HEK293 (cell line): Measurements from ENCODE around the gene PDZD2.
A peak's percentile ranks its signal among the peaks of the same experiment; 100 is the strongest.

Experiments used
- CTCF ChIA-PET: fragments of 350-600 bp; formaldehyde crosslinking; extraction: SDS; loops from one replicate; lab custom pipeline; 2021; ENCODE audit warnings: antibody characterized with exemption; lab: Yijun Ruan, JAX
- POLR2A ChIA-PET: fragments of 300-600 bp; formaldehyde crosslinking; extraction: SDS; loops from one replicate; lab custom pipeline; 2020; ENCODE audit warnings: antibody characterized with exemption, inconsistent platforms; lab: Yijun Ruan, JAX
- H3K27ac ChIP-seq: fragments of 200-500 bp; sonication (Bioruptor generic); 2 replicates; pipeline ENCODE4 v1.5.1; 2014; ENCODE audit warnings: low read depth, low read length, control low read depth, inconsistent platforms; ENCODE audit errors: extremely low read depth
- H3K36me3 ChIP-seq, 2 experiments: fragments of 200-500 bp in 1 of 2; sonication (Bioruptor generic) in 1 of 2; 1 replicate in 1 of 2; 2 replicates in 1 of 2; pipeline ENCODE4 v1.5.1; 2014 to 2017; ENCODE audit warnings: inconsistent platforms in 2 of 2, low read length in 2 of 2; ENCODE audit not compliant: control insufficient read depth in 2 of 2, insufficient read depth in 1 of 2
- H3K4me1 ChIP-seq: fragments of 200-500 bp; sonication (Bioruptor generic); 2 replicates; pipeline ENCODE4 v1.5.1; 2014; ENCODE audit warnings: mild to moderate bottlenecking, low read length, inconsistent platforms; ENCODE audit not compliant: control insufficient read depth, insufficient read depth
- H3K4me3 ChIP-seq: 2 replicates; pipeline ENCODE4 v1.5.1; 2011; ENCODE audit warnings: low read depth, mild to moderate bottlenecking, control low read depth, low read length, moderate library complexity
- H3K9me3 ChIP-seq: fragments of 200-500 bp; sonication (Bioruptor generic); 2 replicates; pipeline ENCODE4 v1.5.1; 2014; ENCODE audit warnings: low read depth, low read length, inconsistent platforms; ENCODE audit not compliant: control insufficient read depth, insufficient read depth
- BCL11B ChIP-seq: fragments of 450-650 bp; formaldehyde crosslinking; IDR thresholded peaks from 2 replicates; pipeline ENCODE4 v1.5.1; 2016; ENCODE audit warnings: low read depth, missing biosample characterization, missing genetic modification characterization
- BCL6B ChIP-seq: fragments of 450-650 bp; formaldehyde crosslinking; IDR thresholded peaks from 2 replicates; pipeline ENCODE4 v1.5.1; 2017; ENCODE audit warnings: missing biosample characterization, missing genetic modification characterization
- EGR2 ChIP-seq: fragments of 450-650 bp; formaldehyde crosslinking; IDR thresholded peaks from 2 replicates; pipeline ENCODE4 v1.5.1; 2016; ENCODE audit warnings: low read depth, missing biosample characterization, missing genetic modification characterization
- GLIS1 ChIP-seq: fragments of 450-650 bp; formaldehyde crosslinking; IDR thresholded peaks from 2 replicates; pipeline ENCODE4 v1.5.1; 2016; ENCODE audit warnings: missing biosample characterization, missing genetic modification characterization
- KLF1 ChIP-seq: fragments of 450-650 bp; formaldehyde crosslinking; IDR thresholded peaks from 2 replicates; pipeline ENCODE4 v1.5.1; 2016; ENCODE audit warnings: missing biosample characterization, missing genetic modification characterization
- KLF10 ChIP-seq: fragments of 450-650 bp; IDR thresholded peaks from 2 replicates; pipeline ENCODE4 v1.5.1; 2018; ENCODE audit warnings: missing biosample characterization, mild to moderate bottlenecking, missing genetic modification characterization
- KLF16 ChIP-seq: fragments of 450-650 bp; formaldehyde crosslinking; IDR thresholded peaks from 2 replicates; pipeline ENCODE4 v1.5.1; 2017; ENCODE audit warnings: missing biosample characterization, missing genetic modification characterization
- OSR2 ChIP-seq: fragments of 450-650 bp; formaldehyde crosslinking; IDR thresholded peaks from 2 replicates; pipeline ENCODE4 v1.5.1; 2016; ENCODE audit warnings: missing biosample characterization, missing genetic modification characterization
- PRDM1 ChIP-seq: fragments of 450-650 bp; formaldehyde crosslinking; IDR thresholded peaks from 2 replicates; pipeline ENCODE4; 2016; ENCODE audit warnings: missing biosample characterization, missing genetic modification characterization
- SP7 ChIP-seq: fragments of 450-650 bp; formaldehyde crosslinking; IDR thresholded peaks from 2 replicates; pipeline ENCODE4 v1.5.1; 2016; ENCODE audit warnings: missing biosample characterization, missing genetic modification characterization
- WT1 ChIP-seq: fragments of 450-650 bp; formaldehyde crosslinking; IDR thresholded peaks from 2 replicates; pipeline ENCODE4 v1.5.1; 2016; ENCODE audit warnings: missing biosample characterization, missing genetic modification characterization
- ZBTB17 ChIP-seq: fragments of 450-650 bp; formaldehyde crosslinking; IDR thresholded peaks from 2 replicates; pipeline ENCODE4 v1.5.1; 2016; ENCODE audit warnings: missing biosample characterization, missing genetic modification characterization
- ZBTB21 ChIP-seq: fragments of 450-650 bp; formaldehyde crosslinking; IDR thresholded peaks from 2 replicates; pipeline ENCODE4 v1.5.1; 2017; ENCODE audit warnings: missing biosample characterization, missing genetic modification characterization
- ZBTB7A ChIP-seq: fragments of 450-650 bp; formaldehyde crosslinking; IDR thresholded peaks from 2 replicates; pipeline ENCODE4 v1.5.1; 2016; ENCODE audit warnings: low read depth, missing biosample characterization, missing genetic modification characterization
- ZFHX2 ChIP-seq: fragments of 450-650 bp; formaldehyde crosslinking; conservative IDR thresholded peaks from 2 replicates; pipeline ENCODE4 v1.5.1; 2016; ENCODE audit warnings: missing biosample characterization, missing genetic modification characterization
- ZNF10 ChIP-seq: fragments of 450-650 bp; formaldehyde crosslinking; IDR thresholded peaks from 2 replicates; pipeline ENCODE4 v1.5.1; 2017; ENCODE audit warnings: missing biosample characterization, missing genetic modification characterization
- ZNF169 ChIP-seq: fragments of 450-650 bp; formaldehyde crosslinking; IDR thresholded peaks from 2 replicates; pipeline ENCODE4 v1.5.1; 2016; ENCODE audit warnings: missing biosample characterization, missing genetic modification characterization
- ZNF280D ChIP-seq: fragments of 450-650 bp; formaldehyde crosslinking; IDR thresholded peaks from 2 replicates; pipeline ENCODE4 v1.5.1; 2016; ENCODE audit warnings: missing biosample characterization, missing genetic modification characterization
- ZNF341 ChIP-seq: fragments of 450-650 bp; formaldehyde crosslinking; IDR thresholded peaks from 2 replicates; pipeline ENCODE4; 2016; ENCODE audit warnings: low read depth, missing biosample characterization, missing genetic modification characterization
- ZNF426 ChIP-seq: fragments of 450-650 bp; formaldehyde crosslinking; IDR thresholded peaks from 2 replicates; pipeline ENCODE4 v1.5.1; 2017; ENCODE audit warnings: missing biosample characterization, missing genetic modification characterization, mild to moderate bottlenecking, inconsistent platforms, moderate library complexity
- ZNF561 ChIP-seq: fragments of 450-650 bp; IDR thresholded peaks from 2 replicates; pipeline ENCODE4 v1.5.1; 2018; ENCODE audit warnings: missing biosample characterization, missing genetic modification characterization, borderline replicate concordance
- ZNF677 ChIP-seq: fragments of 450-650 bp; IDR thresholded peaks from 2 replicates; pipeline ENCODE4 v1.5.0; 2018; ENCODE audit warnings: missing biosample characterization, mild to moderate bottlenecking, missing genetic modification characterization, moderate library complexity
- ZNF701 ChIP-seq: fragments of 450-650 bp; formaldehyde crosslinking; IDR thresholded peaks from 2 replicates; pipeline ENCODE4 v1.5.1; 2016; ENCODE audit warnings: missing biosample characterization, missing genetic modification characterization
- ZNF707 ChIP-seq: fragments of 450-650 bp; formaldehyde crosslinking; IDR thresholded peaks from 2 replicates; pipeline ENCODE4 v1.5.1; 2016; ENCODE audit warnings: missing biosample characterization, missing genetic modification characterization
- ZNF777 ChIP-seq: fragments of 450-650 bp; formaldehyde crosslinking; IDR thresholded peaks from 2 replicates; pipeline ENCODE4 v1.5.1; 2017; ENCODE audit warnings: missing biosample characterization, missing genetic modification characterization, borderline replicate concordance
- TF ChIP-seq, protein P1 (sequence below): fragments of 450-650 bp; formaldehyde crosslinking; IDR thresholded peaks from 2 replicates; pipeline ENCODE4 v1.5.1; 2016; ENCODE audit warnings: missing biosample characterization, missing genetic modification characterization
- TF ChIP-seq, protein P2 (sequence below): fragments of 450-650 bp; formaldehyde crosslinking; IDR thresholded peaks from 2 replicates; pipeline ENCODE4 v1.5.1; 2017; ENCODE audit warnings: missing biosample characterization, missing genetic modification characterization
- TF ChIP-seq, protein P3 (sequence below): fragments of 450-650 bp; formaldehyde crosslinking; IDR thresholded peaks from 2 replicates; pipeline ENCODE4; 2016; ENCODE audit warnings: missing biosample characterization, missing genetic modification characterization

PDZD2 gene

GRCh38 chr5:31975189-31975612, 336.3 kb downstream of the PDZD2 start (continued):
- peak; percentile 70 for TF ChIP-seq KLF1
- TF ChIP-seq ZNF701 (tag by site-specific recombination) = 0 out of 2 replicates have a peak, but pooled peaks have one; percentile 33
- TF ChIP-seq GLIS1 (tag by site-specific recombination) = 0 out of 2 replicates have a peak, but pooled peaks have one; percentile 8
- TF ChIP-seq ZNF341 (tag by site-specific recombination) = 0 out of 2 replicates have a peak, but pooled peaks have one; percentile 15
- 0 out of 2 replicates have a peak, but pooled peaks have one; percentile 19 for TF ChIP-seq ZBTB21 (tag by site-specific recombination)
- peak; percentile 91 for TF ChIP-seq SP7 (tag by site-specific recombination)
- TF ChIP-seq WT1 (tag by site-specific recombination) = peak; percentile 58
- peak; percentile 45 for TF ChIP-seq KLF10 (tag by site-specific recombination)
- peak; percentile 83 for TF ChIP-seq EGR2 (tag by site-specific recombination)
- peak; percentile 86 for TF ChIP-seq ZFHX2 (tag by site-specific recombination)
- TF ChIP-seq ZNF561 = 0 out of 2 replicates have a peak, but pooled peaks have one; percentile 52

GRCh38 chr5:31976169-31976568, 337.2 kb downstream of the PDZD2 start:
- TF ChIP-seq BCL11B (tag by site-specific recombination) (no peak), ZNF10 (no peak), ZBTB17 (no peak), ZNF426 (no peak), KLF16 (tag by site-specific recombination) (no peak), ZBTB7A (tag by site-specific recombination) (no peak), ZNF707 (no peak), OSR2 (tag by site-specific recombination) (no peak), ZNF280D (no peak), ZNF677 (tag by site-specific recombination) (no peak), ZNF777 (tag by site-specific recombination) (no peak), PRDM1 (tag by site-specific recombination) (no peak), BCL6B (tag by site-specific recombination) (no peak), ZNF169 (no peak)
- TF ChIP-seq, protein P1, sequence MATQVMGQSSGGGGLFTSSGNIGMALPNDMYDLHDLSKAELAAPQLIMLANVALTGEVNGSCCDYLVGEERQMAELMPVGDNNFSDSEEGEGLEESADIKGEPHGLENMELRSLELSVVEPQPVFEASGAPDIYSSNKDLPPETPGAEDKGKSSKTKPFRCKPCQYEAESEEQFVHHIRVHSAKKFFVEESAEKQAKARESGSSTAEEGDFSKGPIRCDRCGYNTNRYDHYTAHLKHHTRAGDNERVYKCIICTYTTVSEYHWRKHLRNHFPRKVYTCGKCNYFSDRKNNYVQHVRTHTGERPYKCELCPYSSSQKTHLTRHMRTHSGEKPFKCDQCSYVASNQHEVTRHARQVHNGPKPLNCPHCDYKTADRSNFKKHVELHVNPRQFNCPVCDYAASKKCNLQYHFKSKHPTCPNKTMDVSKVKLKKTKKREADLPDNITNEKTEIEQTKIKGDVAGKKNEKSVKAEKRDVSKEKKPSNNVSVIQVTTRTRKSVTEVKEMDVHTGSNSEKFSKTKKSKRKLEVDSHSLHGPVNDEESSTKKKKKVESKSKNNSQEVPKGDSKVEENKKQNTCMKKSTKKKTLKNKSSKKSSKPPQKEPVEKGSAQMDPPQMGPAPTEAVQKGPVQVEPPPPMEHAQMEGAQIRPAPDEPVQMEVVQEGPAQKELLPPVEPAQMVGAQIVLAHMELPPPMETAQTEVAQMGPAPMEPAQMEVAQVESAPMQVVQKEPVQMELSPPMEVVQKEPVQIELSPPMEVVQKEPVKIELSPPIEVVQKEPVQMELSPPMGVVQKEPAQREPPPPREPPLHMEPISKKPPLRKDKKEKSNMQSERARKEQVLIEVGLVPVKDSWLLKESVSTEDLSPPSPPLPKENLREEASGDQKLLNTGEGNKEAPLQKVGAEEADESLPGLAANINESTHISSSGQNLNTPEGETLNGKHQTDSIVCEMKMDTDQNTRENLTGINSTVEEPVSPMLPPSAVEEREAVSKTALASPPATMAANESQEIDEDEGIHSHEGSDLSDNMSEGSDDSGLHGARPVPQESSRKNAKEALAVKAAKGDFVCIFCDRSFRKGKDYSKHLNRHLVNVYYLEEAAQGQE = no peak
- TF ChIP-seq, protein P2, sequence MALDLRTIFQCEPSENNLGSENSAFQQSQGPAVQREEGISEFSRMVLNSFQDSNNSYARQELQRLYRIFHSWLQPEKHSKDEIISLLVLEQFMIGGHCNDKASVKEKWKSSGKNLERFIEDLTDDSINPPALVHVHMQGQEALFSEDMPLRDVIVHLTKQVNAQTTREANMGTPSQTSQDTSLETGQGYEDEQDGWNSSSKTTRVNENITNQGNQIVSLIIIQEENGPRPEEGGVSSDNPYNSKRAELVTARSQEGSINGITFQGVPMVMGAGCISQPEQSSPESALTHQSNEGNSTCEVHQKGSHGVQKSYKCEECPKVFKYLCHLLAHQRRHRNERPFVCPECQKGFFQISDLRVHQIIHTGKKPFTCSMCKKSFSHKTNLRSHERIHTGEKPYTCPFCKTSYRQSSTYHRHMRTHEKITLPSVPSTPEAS (tag by site-specific recombination) = no peak
- TF ChIP-seq, protein P3, sequence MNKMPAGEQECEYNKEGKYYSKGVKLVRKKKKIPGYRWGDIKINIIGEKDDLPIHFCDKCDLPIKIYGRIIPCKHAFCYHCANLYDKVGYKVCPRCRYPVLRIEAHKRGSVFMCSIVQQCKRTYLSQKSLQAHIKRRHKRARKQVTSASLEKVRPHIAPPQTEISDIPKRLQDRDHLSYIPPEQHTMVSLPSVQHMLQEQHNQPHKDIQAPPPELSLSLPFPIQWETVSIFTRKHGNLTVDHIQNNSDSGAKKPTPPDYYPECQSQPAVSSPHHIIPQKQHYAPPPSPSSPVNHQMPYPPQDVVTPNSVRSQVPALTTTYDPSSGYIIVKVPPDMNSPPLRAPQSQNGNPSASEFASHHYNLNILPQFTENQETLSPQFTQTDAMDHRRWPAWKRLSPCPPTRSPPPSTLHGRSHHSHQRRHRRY (tag by site-specific recombination) = no peak
- TF ChIP-seq, all 188 proteins: peak for 0
- POLR2A ChIA-PET = interaction anchor here (0.7 kb wide), 1 partner anchor 11 kb away, joined by 4 read pairs; no protein-coding TSS in a partner anchor
- CTCF ChIA-PET = no interaction called here
- no peaks in the 10 kb centered on the region for H3K9me3 ChIP-seq
- H3K27ac ChIP-seq = no peak overlapping the region
- no peaks in the 10 kb centered on the region for H3K36me3 ChIP-seq
- no peaks in the 10 kb centered on the region for H3K4me1 ChIP-seq
- no peak overlapping the region for H3K4me3 ChIP-seq
